ENCODE data around the gene CD248.

GRCh38 chr11:66293352-66293751, 23.5 kb downstream of the CD248 start:
- no peak for TF ChIP-seq CTCF (conservative IDR thresholded peaks at IDR 0.05)
- TF ChIP-seq EZH2 (IDR thresholded peaks at IDR 0.05; ENCODE audit: low read depth): no peak
